DOHH2 (cell line): ENCODE measurements around the gene ROGDI.

Experiments
- EZH2phosphoT487 ChIP-seq: fragments of 200-600 bp; sonication (generic); IDR thresholded peaks from 2 replicates; pipeline ENCODE4 v1.6.1; 2017; ENCODE audit warnings: borderline replicate concordance, mild to moderate bottlenecking, antibody characterized with exemption, low read length, moderate library complexity, mixed read lengths
- TF ChIP-seq, protein P1 (sequence below): fragments of 200-600 bp; sonication (generic); IDR thresholded peaks from one replicate; pipeline ENCODE4 v1.5.1; 2014; ENCODE audit warnings: antibody characterized with exemption, mild to moderate bottlenecking, low read depth, low read length; ENCODE audit not compliant: poor library complexity, severe bottlenecking

DNA sequence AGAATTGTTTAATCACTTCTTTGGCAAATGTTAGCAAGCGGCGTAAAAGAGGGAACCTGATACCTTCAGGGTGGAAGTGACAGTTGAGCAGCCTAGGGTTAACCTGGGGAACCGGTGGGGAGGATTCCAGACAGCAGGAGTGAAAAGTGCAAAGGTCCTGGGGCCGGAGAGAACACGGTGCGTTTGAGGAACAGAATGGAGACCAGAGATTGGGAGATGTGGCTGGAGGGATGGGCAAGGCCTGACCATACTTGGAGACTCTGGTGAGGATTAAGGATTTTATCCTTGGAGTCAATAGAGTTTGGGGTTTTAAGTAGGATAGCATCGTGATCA, 33.2 kb downstream of the ROGDI start:
- TF ChIP-seq, protein P1, sequence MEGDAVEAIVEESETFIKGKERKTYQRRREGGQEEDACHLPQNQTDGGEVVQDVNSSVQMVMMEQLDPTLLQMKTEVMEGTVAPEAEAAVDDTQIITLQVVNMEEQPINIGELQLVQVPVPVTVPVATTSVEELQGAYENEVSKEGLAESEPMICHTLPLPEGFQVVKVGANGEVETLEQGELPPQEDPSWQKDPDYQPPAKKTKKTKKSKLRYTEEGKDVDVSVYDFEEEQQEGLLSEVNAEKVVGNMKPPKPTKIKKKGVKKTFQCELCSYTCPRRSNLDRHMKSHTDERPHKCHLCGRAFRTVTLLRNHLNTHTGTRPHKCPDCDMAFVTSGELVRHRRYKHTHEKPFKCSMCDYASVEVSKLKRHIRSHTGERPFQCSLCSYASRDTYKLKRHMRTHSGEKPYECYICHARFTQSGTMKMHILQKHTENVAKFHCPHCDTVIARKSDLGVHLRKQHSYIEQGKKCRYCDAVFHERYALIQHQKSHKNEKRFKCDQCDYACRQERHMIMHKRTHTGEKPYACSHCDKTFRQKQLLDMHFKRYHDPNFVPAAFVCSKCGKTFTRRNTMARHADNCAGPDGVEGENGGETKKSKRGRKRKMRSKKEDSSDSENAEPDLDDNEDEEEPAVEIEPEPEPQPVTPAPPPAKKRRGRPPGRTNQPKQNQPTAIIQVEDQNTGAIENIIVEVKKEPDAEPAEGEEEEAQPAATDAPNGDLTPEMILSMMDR = no peak
- no peak for TF ChIP-seq EZH2phosphoT487
